ENCODE results near the gene MMP15.
"Not testable (repeated sequence)": the region's sequence is repeated elsewhere in the genome, so short reads cannot be mapped to it uniquely, and the experiment has no call there.

Gene MMP15

DNA sequence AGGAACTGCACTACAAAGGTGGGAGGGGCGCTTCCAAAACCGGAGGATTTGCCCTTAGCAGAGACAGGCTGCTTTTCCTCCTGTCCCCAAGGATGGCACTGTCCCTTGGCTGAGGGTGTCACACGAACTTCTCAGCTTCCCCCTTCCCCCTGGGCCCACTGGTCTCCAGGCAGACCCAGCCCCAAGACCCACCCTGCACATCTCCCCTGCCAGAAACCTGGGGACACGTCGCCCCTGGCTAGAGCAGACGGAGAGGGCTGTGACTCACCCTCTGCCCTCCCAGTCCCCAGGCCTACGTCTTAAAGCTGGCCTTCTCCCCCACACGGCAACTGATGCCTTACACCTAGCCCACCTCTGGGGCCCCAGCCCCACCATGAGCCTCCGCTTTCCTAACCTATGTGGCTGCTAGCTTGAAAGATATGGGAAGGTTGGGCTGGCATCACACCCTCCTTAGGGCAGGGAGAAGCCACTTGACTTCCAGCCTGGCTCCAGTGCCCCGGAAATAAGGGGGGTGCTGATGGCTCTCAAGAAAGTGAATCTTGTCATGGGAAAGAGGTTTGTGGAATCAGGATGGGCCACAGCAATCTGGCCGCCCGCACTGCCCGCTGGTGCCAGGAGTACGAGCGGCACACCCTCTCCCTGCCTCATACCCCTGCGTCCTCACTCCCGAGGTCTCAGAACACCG lies 29.7 kb upstream of the MMP15 start:
- FAIRE-seq (no peak), DNase-seq (ENCODE audit: insufficient read length, low spot score) (no peak)

DNA sequence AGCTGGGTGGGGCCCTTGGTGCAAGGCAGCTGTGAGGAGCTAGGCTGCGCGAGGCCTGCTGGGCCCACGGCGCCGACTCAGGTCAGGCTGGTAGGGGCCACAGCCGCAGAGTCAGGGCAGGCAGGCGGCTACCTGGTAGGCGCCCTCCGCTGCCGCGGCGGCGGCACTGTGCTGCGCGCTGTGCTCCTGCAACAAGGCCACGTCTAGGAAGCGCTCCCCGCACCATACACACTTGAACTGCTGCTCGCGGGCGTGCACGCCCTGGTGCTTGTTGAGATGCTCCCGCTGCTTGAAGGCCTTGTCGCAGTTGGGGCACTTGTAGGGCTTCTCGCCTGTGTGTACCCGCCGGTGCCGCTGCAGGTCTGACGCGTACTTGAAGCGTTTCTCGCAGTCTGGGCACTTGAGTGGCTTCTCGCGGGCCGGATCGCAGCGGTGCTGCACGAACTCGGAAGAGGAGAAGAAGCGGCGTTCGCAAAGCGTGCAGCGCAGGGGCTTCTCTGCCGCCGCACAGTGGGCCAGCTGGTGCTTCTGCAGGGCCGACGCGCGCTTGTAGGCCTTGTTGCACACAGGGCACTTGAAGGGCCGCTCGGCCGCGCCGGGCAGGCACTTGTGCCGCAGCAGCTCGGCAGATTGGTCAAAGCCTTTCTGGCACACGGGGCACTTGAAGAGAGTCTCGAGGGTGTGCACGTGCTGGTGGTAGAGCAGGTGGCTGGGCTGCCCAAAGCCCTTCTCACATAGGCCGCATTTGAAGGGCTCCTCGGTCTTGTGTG lies 29.0 kb upstream of the MMP15 start:
- FAIRE-seq: no peak

DNA sequence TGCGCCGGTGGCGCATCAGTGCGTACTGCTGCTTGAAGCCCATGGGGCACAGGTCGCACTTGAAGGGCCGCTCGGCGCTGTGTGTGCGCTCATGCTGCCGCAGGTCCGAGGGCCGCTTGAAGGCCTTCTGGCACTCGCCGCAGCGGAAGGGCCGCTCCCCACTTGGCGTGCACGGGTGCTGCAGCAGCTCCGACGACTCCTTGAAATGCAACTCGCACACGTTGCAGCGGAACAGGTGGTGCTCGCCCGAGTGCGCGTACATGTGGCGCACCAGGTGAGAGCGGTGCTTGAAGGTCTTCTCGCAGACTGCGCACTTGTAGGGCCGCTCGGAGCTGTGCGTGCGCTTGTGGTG lies 28.4 kb upstream of the MMP15 start:
- FAIRE-seq: no peak
- no peak for DNase-seq (ENCODE audit: insufficient read length, low spot score)

More for the DNA sequence above, 29.0 kb upstream of the MMP15 start:
- DNase-seq (ENCODE audit: insufficient read length, low spot score): no peak

DNA sequence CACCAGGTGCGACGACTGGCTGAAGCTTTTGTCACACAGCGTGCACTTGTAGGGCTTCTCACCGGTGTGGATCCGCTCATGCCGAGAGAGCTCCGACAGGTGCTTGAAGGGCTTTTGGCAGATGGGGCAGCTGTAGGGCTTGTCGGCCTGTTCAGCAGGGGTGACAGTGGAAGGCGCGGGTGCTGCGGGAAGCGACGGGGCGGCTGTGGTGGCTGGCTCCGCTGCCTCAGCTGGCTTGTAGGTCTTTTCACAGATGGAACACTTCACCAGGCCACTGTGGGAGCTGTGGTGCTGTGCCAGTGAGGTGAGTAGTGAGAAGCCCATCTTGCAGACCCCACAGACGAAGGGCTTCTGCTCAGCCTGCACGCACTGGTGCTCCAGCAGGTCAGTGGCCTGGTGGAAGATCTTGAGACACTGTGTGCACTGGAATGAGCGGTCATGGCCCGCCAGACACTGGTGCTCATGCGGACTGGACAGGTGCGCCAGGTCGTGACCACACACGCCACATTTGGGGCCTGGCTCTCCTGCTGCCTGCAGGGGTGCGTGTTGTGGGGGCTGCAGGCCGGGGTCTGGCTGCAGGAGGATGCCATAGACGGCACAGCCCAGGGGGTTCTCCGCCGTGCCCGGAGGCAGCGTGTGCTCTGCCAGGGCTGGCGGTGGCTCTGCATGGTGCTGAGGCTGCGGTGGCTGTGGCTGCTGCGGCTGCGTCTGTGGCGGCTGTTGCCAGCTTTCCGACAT lies 27.9 kb upstream of the MMP15 start:
- DNase-seq (ENCODE audit: insufficient read length, low spot score): no peak
- FAIRE-seq: no peak

DNA sequence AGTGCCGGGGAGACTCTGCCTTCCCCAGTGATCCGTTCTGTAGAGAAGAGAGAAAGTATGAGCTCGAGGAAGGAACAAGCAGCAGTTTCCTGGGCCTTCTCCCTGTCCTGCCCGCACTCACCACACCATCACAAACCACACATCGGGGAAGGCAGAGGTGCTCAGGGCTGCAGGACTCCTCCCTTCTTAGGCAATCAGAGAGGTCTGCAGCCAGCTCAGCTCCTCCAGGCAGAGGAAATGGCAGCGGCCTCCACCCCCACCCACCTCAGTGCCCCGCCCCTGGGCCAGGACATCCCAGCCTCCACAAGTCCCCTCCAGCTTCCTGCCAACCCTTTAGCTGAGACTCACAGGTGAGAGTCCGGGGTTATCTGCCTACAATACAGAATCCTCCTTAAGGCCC lies 27.1 kb upstream of the MMP15 start:
- DNase-seq (ENCODE audit: insufficient read length, low spot score) (no peak), FAIRE-seq (no peak)

DNA sequence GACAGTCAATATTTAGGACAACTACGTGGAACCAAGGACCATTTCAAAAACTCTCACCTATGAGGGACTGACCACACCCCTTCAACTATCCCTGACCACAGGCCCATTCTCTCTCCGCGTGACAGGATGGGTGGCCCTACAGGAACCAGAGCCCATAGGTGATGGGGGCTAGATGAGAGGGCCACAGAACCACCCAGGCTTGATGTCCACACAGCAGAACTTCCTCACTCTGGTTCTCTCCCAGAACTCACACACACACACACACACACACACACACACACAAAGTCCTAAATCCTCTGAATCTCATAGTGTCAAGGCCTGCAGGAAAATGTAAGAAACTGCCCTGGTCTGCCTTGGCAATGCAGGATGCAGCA lies 26.6 kb upstream of the MMP15 start:
- no peak for FAIRE-seq
- no peak for DNase-seq (ENCODE audit: insufficient read length, low spot score)

DNA sequence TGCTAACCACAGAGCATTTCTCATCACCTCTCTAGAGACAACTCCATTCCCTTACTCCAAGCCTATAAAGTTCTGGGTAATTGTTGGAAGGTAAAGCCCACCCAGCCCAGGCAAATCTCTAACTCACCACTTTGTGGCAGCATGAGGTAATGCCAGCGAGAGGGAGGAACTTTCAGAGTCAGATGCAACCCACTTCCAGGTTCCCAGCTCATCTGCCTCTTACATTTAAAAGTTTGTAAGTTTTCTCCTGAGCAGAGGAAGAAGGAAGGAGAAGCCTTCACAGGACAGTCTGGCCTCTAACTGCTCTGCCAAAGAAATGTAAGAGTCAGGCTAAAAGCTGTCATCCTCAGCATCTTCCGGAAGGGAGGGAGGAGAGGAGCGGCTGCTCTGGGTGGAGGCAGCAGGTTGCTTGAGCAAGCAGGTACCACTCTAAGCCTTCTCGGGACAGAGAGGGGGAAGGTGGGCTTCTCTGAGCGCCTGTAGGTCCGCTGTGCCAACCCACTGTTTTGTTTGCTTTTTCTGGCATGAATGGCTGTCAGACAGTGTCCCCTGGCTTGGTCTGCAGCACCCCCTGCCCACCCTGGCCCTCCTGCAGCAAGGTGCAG lies 26.1 kb upstream of the MMP15 start:
- peak; percentile 80 for FAIRE-seq
- no peak for DNase-seq (ENCODE audit: insufficient read length, low spot score)

DNA sequence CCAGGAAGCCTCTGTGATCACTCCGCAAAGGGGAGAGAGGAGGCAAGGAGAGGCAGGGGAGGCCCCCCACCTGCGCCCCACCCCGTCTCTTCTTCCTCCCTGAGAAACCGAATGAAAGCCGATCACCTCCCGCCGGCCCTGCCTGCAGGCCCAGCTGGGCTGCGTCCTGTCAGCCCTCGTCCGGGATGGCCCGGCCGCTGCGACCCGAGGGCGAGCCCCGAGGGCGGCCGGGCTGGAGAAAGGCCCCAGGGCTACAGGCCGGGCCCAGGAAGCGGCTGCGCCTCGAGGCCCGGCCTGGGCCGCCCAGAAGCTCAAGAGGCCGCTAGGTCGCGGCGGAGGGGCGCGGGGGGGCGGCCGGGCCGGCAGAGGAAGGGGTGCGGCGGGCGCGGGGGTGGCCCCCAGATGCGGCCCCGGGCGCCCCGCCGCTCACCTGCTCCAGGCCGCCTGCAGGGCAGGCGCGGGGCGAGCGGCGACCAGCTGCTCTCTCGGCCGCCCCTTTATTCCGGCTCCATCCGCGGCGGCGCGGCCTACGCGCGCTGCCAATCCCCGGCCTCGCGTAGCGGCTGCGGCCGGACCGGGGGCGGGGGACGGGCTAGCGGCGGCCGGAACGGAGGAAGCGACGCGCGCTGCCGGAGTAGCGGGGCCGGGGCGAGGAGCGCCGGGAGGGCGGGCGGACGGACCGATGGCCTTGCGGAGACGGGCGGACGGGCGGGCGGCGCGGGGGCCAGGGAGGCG lies 25.4 kb upstream of the MMP15 start, which contains the start of gene ZNF319:
Gene ZNF319 (minus strand): TSS at position 702 of the 735 bp plus-strand sequence. CDS start 2,407 bp downstream, outside the sequence.
- DNase-seq (ENCODE audit: insufficient read length, low spot score) (no peak), FAIRE-seq (no peak)

DNA sequence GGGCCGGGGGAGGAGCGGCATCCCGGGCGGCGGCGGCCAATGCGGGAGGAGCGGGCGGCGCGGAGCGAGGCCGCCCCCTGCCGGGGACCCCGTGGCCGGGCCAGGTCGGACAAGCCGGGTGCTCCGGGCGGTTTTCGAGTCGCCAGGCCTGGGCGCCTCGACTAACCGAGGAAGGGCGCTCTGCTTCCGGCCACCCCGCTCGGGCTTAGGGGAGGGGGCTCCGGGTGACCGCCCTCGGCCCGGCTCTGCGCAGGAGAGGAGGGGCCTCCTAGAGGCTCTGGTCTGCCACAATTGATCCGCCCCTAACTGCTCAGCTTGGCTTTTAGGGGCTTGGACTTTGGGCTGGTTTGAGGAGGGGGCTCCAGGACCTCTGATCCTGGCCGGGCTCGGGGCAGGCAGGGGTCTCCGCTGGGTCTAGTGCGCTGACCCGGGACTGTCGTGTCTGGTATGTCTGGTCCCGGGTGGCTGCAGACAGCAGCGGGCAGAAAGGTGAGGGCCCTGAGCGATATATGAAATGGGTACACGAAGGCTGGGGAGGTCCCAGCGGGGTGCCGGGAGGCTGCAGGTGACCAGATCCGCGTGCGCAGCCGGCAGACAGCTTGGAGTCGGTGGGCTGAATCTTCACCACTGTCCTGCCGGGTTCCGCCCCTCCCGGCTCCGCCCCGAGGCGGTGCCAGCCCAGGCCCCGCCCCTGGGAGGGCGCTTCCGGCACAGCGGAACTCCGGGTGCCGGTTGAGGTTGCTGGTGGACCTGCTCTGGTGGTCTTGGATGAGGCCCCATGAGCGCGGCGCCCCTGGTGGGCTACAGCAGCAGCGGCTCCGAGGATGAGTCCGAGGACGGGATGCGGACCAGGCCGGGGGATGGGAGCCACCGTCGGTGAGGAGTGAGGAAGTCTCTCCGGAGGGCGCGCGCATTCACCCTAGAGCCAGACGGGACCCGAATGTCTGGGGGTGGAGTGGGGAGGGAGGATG lies 24.6 kb upstream of the MMP15 start, which contains the start of gene USB1:
Gene USB1 (plus strand): TSS at position 702 of the 971 bp plus-strand sequence. CDS start 77 bp downstream, at position 779.
- FAIRE-seq (peak; percentile 98), DNase-seq (ENCODE audit: insufficient read length, low spot score) (peak; percentile 97)

DNA sequence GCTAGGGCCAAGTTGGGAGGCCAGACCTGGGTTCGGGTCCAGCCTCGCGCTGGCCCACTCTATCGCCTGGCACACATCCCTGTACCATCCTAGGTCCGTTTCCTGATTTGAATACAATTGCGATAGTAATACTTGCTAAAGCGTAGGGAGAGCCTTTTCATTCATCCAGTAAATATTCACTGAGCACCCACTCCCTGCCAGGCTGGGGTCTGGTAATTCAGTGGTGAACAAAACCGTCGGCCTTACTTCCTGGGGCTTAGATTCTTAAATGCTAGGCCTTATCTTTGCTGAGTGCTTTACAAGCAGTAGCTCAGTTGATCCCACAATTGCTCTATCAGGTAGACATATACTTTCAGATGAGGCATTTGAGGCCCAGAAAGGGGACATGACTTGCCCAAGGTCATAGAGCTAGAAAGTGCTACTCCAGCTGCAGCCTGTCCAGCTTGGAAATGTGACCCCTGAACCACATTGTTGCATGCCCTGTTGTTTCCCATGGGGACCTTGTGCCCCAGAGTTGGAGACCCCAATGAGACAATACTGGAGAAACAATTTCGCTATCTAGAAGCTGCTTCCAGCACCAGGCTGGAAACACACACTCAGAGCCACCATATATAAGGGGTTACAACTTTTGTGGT lies 23.7 kb upstream of the MMP15 start:
- FAIRE-seq (peak; percentile 9), DNase-seq (ENCODE audit: insufficient read length, low spot score) (no peak)

DNA sequence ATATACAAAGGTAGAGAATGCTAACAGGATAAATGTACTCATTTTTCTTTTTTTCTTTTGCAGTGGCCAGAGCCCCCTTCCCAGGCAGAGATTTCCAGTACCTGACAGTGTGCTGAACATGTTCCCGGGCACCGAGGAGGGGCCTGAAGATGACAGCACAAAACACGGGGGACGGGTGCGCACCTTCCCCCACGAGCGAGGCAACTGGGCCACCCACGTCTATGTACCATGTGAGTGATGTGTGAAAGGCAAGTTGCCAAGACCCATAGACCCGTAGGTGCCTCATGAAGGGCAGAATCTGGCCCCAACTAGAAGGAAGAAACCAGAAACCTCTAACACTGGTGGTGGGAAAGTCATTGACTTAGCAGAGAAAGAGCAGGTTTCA lies 23.1 kb upstream of the MMP15 start:
- DNase-seq (ENCODE audit: insufficient read length, low spot score): no peak
- peak; percentile 26 for FAIRE-seq

DNA sequence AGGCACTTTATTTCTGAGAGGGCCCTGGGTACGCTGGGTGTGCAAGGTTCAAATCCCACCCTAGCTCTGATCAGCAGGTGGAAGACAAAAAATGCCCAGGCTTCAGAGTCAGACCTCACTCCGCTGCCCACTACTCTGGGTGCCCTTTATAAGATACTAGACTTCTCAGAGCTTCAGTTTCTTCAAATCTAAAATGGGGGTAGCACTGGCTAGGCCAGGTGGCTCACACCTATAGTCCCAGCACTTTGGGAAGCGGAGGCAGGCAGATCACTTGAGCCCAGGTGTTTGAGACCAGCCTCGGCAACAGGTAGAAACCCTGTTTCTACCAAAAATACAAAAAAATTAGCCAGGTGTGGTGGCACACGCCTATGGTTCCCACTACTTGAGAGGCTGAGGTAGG lies 22.6 kb upstream of the MMP15 start:
- no peak for DNase-seq (ENCODE audit: insufficient read length, low spot score)
- no peak for FAIRE-seq

DNA sequence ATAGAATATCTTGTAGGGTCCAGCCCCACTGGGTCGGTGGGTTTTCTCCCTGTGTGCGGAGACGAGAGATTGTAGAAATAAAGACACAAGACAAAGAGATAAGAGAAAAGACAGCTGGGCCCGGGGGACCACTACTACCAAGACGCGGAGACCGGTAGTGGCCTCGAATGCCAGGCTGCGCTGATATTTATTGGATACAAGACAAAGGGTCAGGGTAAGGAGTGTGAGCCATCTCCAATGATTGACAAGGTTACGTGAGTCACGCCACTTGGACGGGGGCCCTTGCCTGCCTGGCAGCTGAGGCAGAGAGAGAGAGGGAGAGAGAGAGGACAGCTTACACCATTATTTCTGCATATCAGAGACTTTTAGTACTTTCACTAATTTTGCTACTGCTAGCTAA lies 20.8 kb upstream of the MMP15 start:
- FAIRE-seq: peak; percentile 82
- not testable (repeated sequence) for DNase-seq (ENCODE audit: insufficient read length, low spot score)

DNA sequence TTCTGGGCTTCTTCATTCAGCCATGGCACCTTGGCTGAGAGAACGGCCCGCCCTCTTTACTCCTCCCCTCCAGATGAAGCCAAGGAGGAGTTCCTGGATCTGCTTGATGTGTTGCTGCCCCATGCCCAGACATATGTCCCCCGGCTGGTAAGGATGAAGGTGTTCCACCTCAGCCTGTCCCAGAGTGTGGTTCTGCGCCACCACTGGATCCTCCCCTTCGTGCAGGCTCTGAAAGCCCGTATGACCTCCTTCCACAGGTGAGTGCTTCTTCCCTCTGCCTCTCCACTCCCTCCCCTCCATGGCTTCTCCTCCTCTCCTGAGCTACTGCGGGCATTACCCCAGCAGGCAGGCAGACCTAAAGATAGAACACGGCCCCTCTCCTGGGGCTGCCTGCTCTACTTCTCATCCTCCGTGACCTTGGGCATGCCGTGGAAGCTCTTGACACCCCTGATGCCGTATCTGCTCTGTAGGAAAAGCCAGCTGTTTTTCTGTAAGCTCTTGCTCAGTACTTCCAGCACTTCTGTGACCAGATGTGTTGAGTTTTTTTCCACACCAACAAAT lies 15.6 kb upstream of the MMP15 start:
- no peak for FAIRE-seq
- no peak for DNase-seq (ENCODE audit: insufficient read length, low spot score)

DNA sequence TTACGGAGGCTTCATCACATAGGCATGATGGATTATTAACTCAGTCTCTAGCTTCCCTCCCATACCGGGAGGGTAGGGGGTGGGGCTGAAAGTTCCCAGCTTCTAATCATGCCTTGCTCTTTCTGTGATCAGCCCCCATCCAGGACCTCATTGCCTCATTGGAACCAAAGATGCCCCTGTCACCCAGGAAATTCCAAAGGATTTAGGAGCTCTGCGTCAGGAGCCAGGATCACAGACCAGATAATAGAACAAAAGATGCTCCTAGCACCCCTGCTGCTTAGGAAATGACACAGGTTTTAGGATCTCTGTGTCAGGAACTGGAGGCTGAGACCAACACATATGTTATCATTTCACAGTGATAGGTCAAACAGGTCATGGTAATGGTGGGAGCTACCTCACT lies 14.7 kb upstream of the MMP15 start:
- FAIRE-seq (no peak), DNase-seq (ENCODE audit: insufficient read length, low spot score) (no peak)

DNA sequence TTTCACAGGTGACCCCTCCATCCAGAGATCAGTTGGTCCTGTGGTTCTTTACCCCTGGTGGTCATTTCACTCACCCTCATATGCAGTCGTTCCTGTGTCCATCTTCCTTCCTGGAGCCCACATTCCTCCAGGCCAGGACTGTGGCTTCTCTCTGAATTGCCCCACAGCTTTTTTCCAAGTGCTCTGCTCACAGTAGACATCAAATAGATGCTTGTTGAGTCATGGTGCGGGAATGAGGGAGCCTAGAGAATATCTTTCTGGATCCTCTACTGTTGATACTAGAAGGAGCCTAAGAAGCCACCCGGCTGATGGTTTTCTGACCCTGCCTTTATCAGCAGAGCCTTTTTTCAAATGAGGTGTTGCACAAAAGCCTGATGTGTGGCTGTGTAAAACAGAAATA lies 13.9 kb upstream of the MMP15 start:
- DNase-seq (ENCODE audit: insufficient read length, low spot score) (peak; percentile 69), FAIRE-seq (peak; percentile 98)

DNA sequence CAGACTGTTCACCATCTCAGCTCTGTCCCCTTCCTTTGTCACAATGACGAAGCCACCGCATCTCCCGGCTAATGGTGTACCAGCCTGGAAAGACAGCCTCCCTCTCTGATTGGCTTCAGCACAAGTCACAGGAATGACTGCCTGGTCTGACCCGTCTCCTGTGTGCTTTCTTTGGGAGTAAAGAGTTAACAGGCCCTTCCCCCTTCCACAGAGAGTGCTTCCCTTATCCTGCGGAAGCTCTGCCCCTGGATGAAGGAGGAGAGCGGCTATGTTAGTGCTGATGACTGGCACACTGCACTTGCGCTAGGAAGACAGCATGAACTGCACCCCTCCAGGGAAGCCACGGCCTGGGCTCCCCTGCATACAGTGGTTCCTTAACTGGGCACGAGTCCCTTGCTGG lies 13.1 kb upstream of the MMP15 start:
- FAIRE-seq (peak; percentile 71), DNase-seq (ENCODE audit: insufficient read length, low spot score) (no peak)

DNA sequence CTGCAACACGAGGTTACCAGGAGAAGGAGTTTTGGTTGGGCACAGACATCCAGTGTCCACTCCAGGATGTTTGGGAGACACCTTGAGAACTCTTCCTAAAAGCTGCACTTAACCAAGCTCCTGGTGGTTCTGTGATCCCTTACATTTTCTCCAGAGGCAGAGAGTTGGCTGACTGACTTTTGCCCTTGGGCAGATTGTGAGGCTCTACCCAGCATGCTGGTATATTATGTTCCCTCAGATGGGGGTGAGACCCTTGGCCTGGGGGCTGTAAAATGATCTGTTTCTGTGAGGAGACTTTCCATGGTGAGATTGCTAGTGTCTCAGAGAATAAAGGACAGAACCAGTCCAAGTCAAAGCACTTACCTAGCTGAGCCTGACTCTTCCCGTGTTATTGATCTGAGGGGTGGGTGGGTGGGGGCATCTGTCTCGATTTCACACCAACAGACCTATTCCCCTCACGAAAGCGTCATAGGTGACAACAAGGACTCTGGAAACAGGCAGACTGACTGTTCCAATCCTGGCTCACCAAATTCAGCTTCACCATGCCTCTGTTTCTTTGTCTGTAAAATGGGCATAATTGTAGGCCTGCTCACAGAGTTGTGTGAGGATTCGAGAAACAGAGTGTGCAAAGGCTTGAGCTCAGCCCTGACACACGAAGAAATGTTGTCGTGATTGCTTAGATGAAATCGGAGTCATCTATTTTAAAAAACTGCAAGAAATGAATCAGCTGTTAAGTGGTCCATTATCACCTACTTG lies 12.2 kb upstream of the MMP15 start:
- FAIRE-seq (peak; percentile 9), DNase-seq (ENCODE audit: insufficient read length, low spot score) (no peak)

Measured in HTR-8/SVneo (cell line).